ENCODE data around the gene CST7.

- TF ChIP-seq CTCF (conservative IDR thresholded peaks at IDR 0.05; ENCODE audit: low read length) (no peak), EZH2phosphoT487 (IDR thresholded peaks at IDR 0.05; ENCODE audit: borderline replicate concordance) (no peak)
Measured at GRCh38 chr20:24950836-24951525, 1.9 kb downstream of the CST7 start.
